Tibial nerve (tissue), 4 donors: ENCODE data around the gene GDF9.

ENCODE experiments used
- CTCF ChIP-seq, 5 experiments: fragments of 200-600 bp in 3 of 5; fragments of 450-650 bp in 2 of 5; sonication (generic) in 3 of 5; IDR thresholded peaks; one replicate each; pipeline ENCODE4 v1.5.1; 2016 to 2019; ENCODE audit warnings: antibody characterized with exemption in 5 of 5, mild to moderate bottlenecking in 3 of 5, moderate library complexity in 2 of 5
- EP300 ChIP-seq, 2 donors: sonication (generic); formaldehyde crosslinking; IDR thresholded peaks; one replicate each; pipeline ENCODE4 v1.6.1; 2017; ENCODE audit warnings: antibody characterized with exemption in 2 of 2, mild to moderate bottlenecking in 1 of 2
- POLR2A ChIP-seq, 2 donors: fragments of 450-650 bp; IDR thresholded peaks; one replicate each; pipeline ENCODE4 v1.6.1; 2017; ENCODE audit warnings: antibody characterized with exemption in 2 of 2, mild to moderate bottlenecking in 2 of 2, moderate library complexity in 2 of 2

DNA sequence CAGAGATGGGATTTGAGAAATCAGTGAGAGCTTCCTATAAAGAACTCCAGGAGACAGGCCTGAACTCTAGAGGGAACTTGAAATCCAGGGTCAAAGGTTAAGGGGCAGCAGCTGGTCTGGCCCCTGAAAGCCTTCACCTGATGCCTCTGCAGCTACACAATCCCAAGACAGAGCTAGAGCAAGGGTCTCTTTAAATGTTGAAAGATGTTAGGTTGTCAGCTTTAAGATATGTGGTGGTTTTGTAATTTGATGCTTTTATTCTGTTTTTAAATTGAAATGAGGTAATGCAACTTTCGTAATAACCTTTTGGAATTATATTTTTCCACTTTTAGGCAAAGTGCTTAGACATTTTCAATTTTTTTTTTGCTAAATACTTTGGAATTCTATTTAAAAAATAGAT lies 50.8 kb downstream of the GDF9 start:
- TF ChIP-seq POLR2A (IDR thresholded peaks at IDR 0.05) (no peak), CTCF (IDR thresholded peaks at IDR 0.05) (no peak), EP300 (IDR thresholded peaks at IDR 0.05) (no peak)
